HCEC 1CT (cell line): ENCODE data around the gene WDR36.
"Not testable (repeated sequence)": the region's sequence is repeated elsewhere in the genome, so short reads cannot be mapped to it uniquely, and the experiment has no call there.

Experiments used
- DNase-seq: peaks from one replicate; pipeline ENCODE4 v3.0.0-alpha.2; 2017

The WDR36 gene

DNA sequence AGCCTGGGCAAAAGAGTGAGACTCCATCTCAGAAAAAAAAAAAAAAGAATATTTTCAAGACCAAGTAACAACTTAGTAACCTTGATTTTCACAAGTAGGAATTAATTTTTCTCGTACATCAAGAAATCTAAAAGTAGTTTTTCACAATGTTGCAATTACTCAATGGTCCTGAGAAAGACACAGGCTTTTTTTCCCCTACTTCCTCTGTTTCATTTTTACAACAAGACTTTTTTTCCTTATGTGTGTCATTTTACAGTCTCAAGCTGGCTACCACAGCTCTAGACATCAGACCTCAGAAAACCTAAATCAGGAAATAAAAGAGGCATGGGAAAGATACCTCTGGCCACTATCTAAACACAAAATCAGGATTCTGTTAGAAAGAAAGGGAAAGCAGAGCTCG, 45.9 kb downstream of the WDR36 start:
- DNase-seq, result no peak

DNA sequence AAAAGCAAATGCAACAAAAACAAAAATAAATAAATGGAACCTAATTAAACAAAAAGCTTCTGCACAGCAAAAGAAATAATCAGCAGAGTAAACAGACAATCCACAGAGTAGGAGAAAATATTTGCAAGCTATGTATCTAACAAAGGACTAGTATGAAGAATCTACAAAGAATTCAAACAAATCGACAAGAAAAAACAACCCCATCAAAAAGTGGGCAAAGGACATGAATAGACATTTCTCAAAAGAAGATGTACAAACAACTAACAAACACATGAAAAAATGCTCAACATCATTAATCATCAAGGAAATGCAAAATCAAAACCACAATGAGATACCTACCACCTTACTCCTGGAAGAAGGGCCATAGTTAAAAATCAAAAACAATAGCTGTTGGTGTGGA, 49.3 kb downstream of the WDR36 start:
- DNase-seq, result not testable (repeated sequence)

DNA sequence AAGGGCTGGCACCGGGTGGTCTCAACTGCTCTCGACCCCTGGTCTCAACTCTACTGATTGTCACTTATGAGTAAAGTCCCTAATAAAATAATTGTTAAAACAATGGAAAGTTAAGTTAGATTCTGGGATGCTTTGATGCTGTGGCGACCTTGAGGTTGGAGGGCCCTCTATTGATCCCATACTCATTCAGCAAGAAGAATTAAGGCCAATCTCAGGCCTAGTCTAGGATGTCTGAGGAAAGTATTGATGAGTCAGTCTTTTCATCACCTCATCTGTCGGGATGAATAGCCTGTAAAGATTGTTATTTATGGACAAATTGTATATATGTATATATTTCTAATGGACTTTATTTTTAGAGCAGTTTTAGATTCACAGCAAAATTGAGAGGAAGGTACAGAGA, 50.8 kb downstream of the WDR36 start:
- DNase-seq, result peak; percentile 26

DNA sequence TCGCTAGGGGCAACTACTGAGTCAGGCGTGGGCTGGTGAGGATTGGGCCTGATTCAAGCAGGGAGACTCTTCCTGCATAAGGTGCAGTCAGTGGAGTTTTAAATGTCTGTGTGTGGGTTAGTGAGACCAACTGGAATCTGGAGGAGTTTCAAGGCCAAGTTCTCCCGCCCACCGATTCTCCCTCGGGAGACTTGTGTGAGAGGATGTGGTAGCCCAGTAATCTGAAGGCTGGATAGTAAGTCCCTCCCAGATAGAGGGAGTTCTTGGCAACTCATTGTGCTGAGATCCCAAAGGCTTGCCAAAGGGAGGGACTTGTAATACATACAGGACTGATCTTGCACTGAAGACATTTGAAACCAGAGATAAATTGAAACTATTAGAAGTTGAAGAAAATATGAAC, 51.8 kb downstream of the WDR36 start:
- DNase-seq, result peak; percentile 34

DNA sequence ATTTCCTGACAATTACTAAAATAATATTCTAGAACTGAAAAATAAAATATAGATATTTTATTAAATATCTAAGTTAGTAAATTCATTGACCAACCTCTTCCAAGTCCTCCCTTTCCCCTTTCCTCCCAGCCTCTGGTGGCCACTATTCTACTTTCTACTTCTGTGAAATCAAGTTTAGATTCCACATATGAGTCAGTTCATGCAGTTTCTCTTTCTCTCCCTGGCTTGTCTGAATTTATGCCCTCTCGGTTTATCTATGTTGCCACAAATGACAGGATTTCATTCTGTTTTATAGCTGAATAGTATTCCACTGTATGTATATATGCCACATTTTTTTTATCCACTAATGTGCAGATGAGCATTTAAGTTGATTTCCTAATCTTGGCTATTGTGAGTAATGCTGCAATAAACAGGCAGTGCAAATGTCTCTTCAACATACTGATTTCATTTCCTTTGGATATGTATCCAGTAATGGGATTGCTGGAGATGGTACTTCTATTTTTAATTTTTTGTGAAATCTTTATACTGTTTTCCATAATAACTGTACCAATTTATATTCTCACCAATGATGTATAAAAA, 52.3 kb downstream of the WDR36 start:
- DNase-seq, result peak; percentile 47

DNA sequence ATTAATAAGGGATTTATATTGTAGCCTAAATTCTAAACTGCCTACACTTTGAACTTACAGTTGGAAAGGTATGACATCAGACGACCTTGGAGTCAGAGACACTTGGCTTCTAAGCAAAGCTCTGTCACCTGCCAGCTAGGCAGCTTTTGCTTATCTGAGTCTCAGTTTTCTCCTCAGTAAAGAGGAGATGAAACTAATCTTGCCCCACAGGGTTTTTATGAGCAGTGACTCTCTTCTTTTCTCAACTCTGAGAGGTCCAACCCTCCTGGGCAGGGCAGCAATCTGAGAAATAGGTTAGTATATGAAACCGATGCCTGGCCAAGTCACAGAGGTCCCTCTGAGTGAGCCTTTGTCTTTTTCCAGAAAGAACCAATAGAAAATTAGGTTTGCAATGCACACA, 53.9 kb downstream of the WDR36 start:
- DNase-seq, result no peak

DNA sequence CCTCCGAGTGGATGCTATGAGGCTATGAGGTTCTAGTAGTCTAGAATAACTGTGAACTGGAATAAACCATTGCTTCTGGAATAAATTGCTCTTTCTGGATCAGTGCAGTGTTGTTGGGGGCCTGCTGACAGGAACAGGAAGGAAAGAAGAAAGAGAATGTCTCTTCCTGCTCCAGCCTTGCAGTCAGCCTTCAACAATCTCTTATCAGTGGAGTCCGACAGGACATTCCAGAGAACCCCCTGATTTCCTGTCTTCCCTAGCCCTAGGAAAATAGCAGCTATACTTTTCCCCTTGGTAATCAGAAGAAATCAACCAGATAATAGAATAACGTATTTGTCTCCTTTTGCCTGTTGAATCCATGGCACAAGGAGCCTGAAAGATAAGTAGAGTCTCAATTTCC, 55.4 kb downstream of the WDR36 start:
- DNase-seq, result no peak

DNA sequence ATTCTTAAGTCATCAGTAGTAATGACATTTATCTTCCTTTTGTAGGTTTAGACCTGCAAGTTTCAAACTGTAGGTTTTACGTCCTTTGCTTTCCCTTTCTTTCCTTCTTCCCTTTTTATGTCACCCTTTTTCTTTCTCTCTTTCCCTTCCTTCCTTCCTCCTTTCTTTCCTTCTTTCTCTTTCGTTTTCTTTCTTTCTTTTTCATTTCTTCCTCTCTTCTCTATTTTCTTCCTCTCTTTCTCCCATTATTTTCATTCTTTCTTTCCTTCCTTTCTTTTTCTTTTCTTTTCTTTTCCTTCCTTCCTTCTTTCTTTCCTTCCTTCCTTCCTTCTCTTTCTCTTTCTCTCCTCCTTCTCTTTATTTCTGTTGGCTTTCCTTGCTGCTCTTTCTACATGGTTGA, 59.9 kb downstream of the WDR36 start:
- no peak for DNase-seq

DNA sequence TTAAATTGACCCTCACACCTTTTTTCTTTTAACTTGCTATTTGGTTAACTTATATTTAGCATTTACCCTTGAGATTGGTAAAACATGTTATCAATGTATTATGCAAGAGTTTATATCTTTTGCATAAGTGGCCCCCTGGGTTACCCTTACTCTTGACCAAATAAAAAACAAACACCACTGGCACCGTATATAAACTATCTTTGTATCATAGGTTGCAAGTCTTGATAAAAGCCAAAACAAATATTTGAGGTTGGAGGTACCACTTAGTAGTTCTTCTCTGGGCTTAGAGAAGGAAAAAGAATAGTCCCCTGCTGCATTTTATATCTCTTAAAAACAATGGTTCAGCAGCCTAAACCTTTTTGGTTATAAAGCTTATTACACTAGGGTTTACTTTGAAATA, 61.3 kb downstream of the WDR36 start:
- DNase-seq, result no peak

DNA sequence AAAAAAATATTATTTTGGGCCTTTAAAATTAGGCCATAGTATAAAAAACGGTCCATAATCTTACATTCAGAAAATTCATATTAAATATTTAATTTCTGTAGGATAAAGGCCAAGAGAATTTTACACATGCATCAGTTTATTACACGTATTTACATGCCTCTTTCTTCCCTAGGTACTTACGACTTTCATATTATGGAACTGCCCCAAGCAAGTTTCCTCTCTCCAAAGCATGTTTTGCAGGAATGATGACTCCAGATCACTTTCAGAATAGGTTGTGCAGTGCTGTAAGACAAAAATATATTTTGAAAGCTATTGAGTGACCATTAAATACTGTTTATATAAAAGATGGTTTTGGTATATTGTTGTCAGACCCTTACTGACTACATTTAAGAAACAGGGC, 61.8 kb downstream of the WDR36 start:
- DNase-seq, result no peak

DNA sequence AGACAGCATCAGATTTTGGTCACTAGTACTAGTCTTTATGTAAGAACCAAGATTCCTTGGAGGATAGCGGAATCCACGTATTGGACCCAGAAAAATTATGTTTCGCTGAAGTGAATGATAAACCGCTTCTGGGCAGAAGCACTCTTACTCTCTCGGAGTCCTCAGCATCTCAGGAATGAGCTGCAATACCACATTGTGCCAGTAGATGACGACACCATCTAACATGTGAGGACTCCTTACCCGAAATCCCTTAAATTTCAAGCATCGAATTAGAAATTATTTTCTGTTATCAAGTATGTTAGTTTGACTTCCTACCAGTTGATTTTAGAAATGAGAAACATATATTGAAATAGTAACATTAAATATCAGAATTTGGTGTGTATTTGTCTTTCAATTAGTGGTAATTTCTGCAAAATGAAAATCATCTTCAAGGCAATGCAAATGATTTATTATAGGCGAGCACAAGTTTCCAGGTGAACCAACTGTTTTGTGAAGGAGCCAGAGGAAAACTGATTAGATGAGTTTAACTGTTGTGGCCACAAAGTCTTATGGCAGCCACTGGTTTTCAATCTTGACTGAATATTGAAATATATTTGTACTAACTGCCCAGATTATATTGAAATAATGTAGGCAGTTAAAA, 66.1 kb downstream of the WDR36 start:
- peak; percentile 58 for DNase-seq

DNA sequence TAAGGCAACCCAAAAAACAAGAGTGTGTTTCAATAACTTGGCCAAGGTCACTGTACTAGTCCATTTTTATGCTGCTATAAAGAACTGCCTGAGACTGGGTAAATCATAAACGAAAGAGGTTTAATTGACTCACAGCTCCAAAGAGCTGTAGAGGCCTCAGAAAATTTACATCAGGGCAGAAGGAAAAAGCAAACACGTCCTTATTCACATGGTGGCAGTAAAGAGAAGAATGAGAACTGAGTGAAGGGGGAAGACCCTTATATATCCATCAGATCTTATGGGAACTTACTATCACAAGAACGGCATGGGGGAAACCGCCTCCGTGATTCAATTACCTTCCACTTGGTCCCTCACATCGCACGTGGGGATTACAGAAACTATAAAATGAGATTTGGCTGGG, 67.7 kb downstream of the WDR36 start:
- DNase-seq, result no peak

DNA sequence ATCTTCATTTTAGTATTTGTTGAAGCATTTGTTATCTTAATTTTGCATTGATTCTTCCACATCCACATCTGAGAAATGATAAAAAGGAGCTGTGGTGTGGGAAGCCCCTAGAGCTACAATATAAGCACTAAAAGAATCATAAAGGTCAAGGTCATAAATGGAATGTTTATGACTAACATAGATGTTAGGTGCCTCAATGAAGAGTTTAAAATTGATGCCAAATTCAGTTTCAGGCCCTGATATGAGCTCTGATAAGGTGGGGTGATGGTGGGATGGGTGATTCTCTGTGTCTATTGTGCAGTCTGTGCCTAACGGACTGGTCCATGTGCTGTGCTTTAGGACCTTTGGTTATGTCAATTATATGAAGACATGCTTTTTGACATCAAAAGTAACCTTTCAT, 70.9 kb downstream of the WDR36 start:
- peak; percentile 32 for DNase-seq

DNA sequence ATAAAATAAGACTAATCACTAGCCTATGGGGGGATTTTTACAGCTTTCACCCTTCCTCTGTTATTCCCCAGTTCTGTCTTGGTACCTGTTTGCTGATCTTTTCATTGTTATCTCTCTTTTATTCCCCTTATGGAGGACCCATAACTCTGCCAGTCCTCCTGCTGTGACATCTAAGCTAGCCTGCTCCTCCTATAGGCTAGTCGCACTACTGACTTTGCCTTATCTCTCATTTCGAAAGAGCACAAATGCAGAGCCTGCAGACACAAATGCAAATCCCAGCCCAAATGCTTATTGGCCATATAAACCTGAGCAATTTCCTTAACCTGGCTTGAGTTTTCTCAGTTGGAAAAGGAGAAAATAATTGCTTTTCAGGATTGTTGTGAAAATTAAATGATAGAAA, 72.9 kb downstream of the WDR36 start:
- no peak for DNase-seq

DNA sequence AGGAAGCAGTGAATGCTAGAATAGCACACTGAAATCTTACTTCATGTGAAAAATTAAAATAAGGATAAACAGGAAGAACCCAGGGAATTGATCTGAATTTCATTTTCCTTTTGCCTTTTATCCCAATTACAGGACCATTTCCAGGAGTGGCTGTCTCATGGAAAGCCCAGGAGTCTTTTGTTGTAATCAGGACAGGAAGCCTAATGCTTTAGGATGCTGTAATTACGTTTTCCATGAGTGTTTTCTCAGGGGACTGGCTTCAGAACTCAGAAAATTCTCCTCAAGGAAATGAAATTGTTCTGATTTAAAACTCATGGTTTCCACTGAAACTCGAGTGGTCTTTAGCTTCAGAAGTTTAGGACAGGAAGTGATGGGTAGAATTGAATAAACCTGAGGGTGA, 75.4 kb downstream of the WDR36 start:
- no peak for DNase-seq

DNA sequence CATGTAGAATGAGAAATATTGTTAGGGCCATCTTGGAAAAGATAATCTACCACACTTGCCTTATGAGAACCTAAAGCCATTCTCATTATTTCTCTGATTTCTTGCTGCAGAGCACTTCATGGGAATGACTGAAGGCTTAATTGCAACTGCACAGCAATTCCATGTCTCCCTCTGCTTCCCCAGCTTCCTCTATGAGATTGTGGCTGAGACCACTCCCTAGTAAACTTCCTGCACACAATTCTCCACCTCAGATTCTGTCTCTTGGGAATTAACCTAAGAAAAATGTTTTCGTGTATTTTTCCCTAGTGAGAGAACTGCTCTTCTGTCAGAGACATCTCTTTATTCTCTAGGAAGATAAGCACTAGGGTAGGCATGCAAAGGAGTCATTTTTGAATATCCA, 76.5 kb downstream of the WDR36 start:
- DNase-seq, result no peak

DNA sequence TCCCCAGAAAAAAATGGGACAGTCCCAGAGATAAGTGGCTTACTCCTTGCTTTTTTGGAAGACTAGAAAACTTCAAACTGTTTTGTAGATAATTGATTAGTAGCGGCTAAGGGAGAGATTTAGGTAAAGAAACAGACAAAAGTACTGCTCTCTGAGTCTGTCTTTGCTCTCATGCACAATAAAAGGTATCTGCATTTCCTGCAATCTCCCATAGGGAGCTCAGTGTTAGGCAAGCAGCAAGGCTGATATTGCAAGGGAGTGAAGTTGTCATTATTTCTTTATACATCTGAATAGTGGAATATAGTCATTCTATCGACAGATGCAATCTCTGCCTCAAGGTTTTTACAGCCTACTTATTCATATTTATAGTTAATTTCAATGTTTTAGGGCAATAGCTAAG, 77.1 kb downstream of the WDR36 start:
- DNase-seq, result no peak

DNA sequence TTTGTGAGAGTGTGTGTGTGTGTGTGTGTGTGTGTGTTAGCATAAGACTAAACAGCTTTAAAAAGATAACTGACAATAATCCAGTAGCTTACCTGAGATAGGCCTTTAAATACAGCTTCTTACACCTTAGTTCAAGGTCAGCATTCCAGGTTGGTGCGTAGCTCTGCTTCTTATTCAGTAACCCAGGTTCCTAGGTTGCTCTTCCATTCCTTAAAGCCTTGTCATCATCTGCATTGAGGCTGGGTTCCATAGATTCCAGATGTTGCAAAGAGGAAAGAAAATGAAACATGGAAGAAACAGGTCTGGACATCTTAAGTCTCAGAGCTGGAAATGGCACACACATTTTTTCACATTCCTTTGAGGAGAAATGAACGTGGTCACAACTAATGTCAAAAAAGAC, 78.1 kb downstream of the WDR36 start:
- no peak for DNase-seq

DNA sequence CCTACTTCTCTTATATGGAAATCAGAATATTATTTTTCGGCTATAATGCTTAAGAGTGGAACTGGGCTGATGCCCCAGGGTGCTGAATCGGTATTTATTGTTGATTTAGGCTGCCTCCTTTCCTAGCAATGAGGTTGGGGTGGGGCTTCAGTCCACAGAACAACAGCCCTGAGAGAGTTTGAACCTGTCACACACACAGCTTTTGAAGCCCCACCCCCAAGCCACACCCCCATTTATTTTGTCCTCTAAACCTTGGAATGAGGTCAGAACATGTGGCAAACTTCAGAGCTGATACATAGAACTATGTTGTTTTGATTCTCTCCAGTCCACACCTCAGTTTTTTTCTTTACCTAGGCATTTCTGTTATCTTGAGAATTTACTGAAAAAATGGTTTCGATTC, 80.4 kb downstream of the WDR36 start:
- DNase-seq, result no peak

DNA sequence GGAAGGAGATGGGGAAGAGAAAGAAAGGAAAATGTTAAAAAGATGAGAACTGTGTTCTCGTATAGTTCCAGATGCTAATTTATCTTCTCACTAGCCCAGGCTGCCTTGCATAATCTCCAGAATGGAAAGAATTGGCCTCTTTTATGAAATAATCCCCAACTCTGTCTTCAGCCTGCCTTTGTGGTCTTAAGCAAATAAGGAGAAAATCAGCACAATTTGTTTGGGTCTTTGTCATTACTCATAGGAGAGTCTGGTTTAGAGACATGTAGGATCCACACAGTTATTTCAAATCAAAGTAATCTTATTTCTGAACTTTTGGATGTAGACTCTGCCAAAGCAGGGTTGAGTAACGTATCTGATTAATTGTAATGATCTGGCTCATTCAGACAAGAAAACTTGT, 81.3 kb downstream of the WDR36 start:
- no peak for DNase-seq
